PC-3 (cell line): ENCODE results near the gene RASAL1. TPM values are rescaled to one million over a fixed set of nuclear protein-coding genes. Genes with fewer than 3 reads are reported as not detected.

Experiments
- ATAC-seq: fragments of 200-7000 bp; cut with Tn5 transposase; 2 replicates; pipeline ENCODE4 v1.9.1; 2020; ENCODE audit warnings: mild to moderate bottlenecking, moderate library complexity
- BruUV-seq: library from RNA; stranded (reverse); fragments of 400-500 nt; replicated peaks from 2 replicates; lab custom pipeline; 2021; lab: Mats Ljungman, UMichigan
- CTCF ChIA-PET: fragments of 300-600 bp; sonication (Branson Sonifier 250); formaldehyde crosslinking; loops from one replicate; lab custom pipeline; 2022; ENCODE audit warnings: antibody characterized with exemption; lab: Charles Lee
- POLR2A ChIA-PET: fragments of 300-600 bp; sonication (Branson Sonifier 250); formaldehyde crosslinking; loops from one replicate; lab custom pipeline; 2022; ENCODE audit warnings: antibody characterized with exemption; ENCODE audit not compliant: unreplicated experiment; lab: Charles Lee
- DNase-seq: peaks from one replicate; pipeline ENCODE4 v3.0.0-alpha.2; 2015
- H2AFZ ChIP-seq: fragments of 300-600 bp; sonication (generic); 2 replicates; pipeline ENCODE4 v1.6.0; 2016; ENCODE audit warnings: antibody characterized with exemption, low read length
- H3F3A ChIP-seq: fragments of 300-600 bp; sonication (generic); one replicate; pipeline ENCODE4 v1.6.0; 2017; ENCODE audit warnings: antibody characterized with exemption, low read length, control low read depth, mild to moderate bottlenecking; ENCODE audit not compliant: unreplicated experiment
- H3K27ac ChIP-seq: fragments of 300-600 bp; sonication (generic); 2 replicates; pipeline ENCODE4 v1.5.1; 2016; ENCODE audit warnings: mild to moderate bottlenecking, low read length
- H3K27me3 ChIP-seq: fragments of 300-600 bp; sonication (generic); 2 replicates; pipeline ENCODE4 v1.6.1; 2016; ENCODE audit warnings: low read length, mixed read lengths
- H3K36me3 ChIP-seq: fragments of 300-600 bp; sonication (generic); 2 replicates; pipeline ENCODE4 v1.6.1; 2016; ENCODE audit warnings: low read depth, mixed run types, low read length, mixed read lengths
- H3K4me1 ChIP-seq: fragments of 300-600 bp; sonication (generic); 2 replicates; pipeline ENCODE4 v1.5.1; 2016; ENCODE audit warnings: low read length; ENCODE audit not compliant: insufficient read depth
- H3K4me2 ChIP-seq: fragments of 300-600 bp; sonication (generic); 2 replicates; pipeline ENCODE4 v1.6.0; 2016; ENCODE audit warnings: low read length
- H3K4me3 ChIP-seq: fragments of 300-600 bp; sonication (generic); 2 replicates; pipeline ENCODE4 v1.5.1; 2016; ENCODE audit warnings: mild to moderate bottlenecking, low read length, mixed read lengths
- H3K79me2 ChIP-seq: fragments of 300-600 bp; sonication (generic); 2 replicates; pipeline ENCODE4 v1.6.1; 2017; ENCODE audit warnings: low read length, mixed read lengths
- H3K9ac ChIP-seq: fragments of 300-600 bp; sonication (generic); 2 replicates; pipeline ENCODE4 v1.6.0; 2016; ENCODE audit warnings: mild to moderate bottlenecking, low read length
- H3K9me2 ChIP-seq: fragments of 300-600 bp; sonication (generic); replicated peaks from 2 replicates; pipeline ENCODE4 v1.6.1; 2016; ENCODE audit warnings: mixed run types, low read length, mixed read lengths
- H3K9me3 ChIP-seq: fragments of 300-600 bp; sonication (generic); 2 replicates; pipeline ENCODE4 v1.6.1; 2016; ENCODE audit warnings: low read length, mixed read lengths
- H4K20me1 ChIP-seq: fragments of 300-600 bp; sonication (generic); 2 replicates; pipeline ENCODE4 v1.6.1; 2016; ENCODE audit warnings: low read length, mixed read lengths
- CTCF ChIP-seq: fragments of 300-600 bp; sonication (generic); conservative IDR thresholded peaks from 2 replicates; pipeline ENCODE4 v1.5.1; 2017; ENCODE audit warnings: antibody characterized with exemption, low read depth, mild to moderate bottlenecking, low read length
- EZH2 ChIP-seq: fragments of 300-600 bp; sonication (generic); IDR thresholded peaks from one replicate; pipeline ENCODE4 v1.6.1; 2017; ENCODE audit warnings: antibody characterized with exemption, mild to moderate bottlenecking, low read length; ENCODE audit not compliant: unreplicated experiment
- EZH2phosphoT487 ChIP-seq: fragments of 300-600 bp; sonication (generic); IDR thresholded peaks from 2 replicates; pipeline ENCODE4 v1.6.1; 2018; ENCODE audit warnings: mild to moderate bottlenecking, antibody characterized with exemption, low read length, borderline replicate concordance
- intact Hi-C: fragments of 100-400 bp; cut with micrococcal nuclease; formaldehyde crosslinking; loops from 2 replicates; pipeline ENCODE4 v1.9.0; 2023
- total RNA-seq: library from RNA; depleted of rRNA; stranded (reverse); fragments of >200 nt; gene quantifications from 2 replicates; pipeline ENCODE4 v1.2.3, GENCODE V29; 2014

RASAL1 gene
- total RNA-seq, 1 experiment from 2014 or later = 0.66 TPM

- Histone ChIP-seq H3F3A (no peaks in the 10 kb centered on the region), H2AFZ (no peak overlapping the region), H3K4me2 (no peak overlapping the region), H3K9me3 (no peaks in the 10 kb centered on the region), H3K4me1 (no peaks in the 10 kb centered on the region), H3K79me2 (no peaks in the 10 kb centered on the region), H4K20me1 (no peaks in the 10 kb centered on the region), H3K9me2 (no peaks in the 10 kb centered on the region), H3K9ac (no peak overlapping the region), H3K27ac (no peak overlapping the region), H3K36me3 (no peaks in the 10 kb centered on the region), H3K27me3 (no peaks in the 10 kb centered on the region), H3K4me3 (no peak overlapping the region)
- no peak for DNase-seq
- intact Hi-C loops = no loop called here
- ChIA-PET POLR2A (no interaction called here), CTCF (no interaction called here)
- BruUV-seq = no TSS peak
- TF ChIP-seq EZH2 (no peak), CTCF (no peak), EZH2phosphoT487 (no peak)
- no peak for ATAC-seq
Observed at GRCh38 chr12:113077859-113078255, 57.7 kb downstream of the RASAL1 start.

GRCh38 chr12:113077057-113077858 is 58.3 kb downstream of the RASAL1 start:
- DNase-seq = no peak
- no peaks in the 10 kb centered on the region for H3K27me3 ChIP-seq
- no peak overlapping the region for H3K4me2 ChIP-seq
- no peak overlapping the region for H3K4me3 ChIP-seq
- no peaks in the 10 kb centered on the region for H3K36me3 ChIP-seq
- no peak overlapping the region for H3K27ac ChIP-seq
- no peak overlapping the region for H3K9ac ChIP-seq
- H3F3A ChIP-seq = no peaks in the 10 kb centered on the region
- H3K79me2 ChIP-seq = no peaks in the 10 kb centered on the region
- POLR2A ChIA-PET = no interaction called here
- no peaks in the 10 kb centered on the region for H4K20me1 ChIP-seq
- peaks cover 2% of the 10 kb centered on the region; the same call in 1 of the 2 replicates for H3K4me1 ChIP-seq
- intact Hi-C loops = no loop called here
- no peak overlapping the region for H2AFZ ChIP-seq
- ATAC-seq = no peak
- TF ChIP-seq CTCF (no peak), EZH2phosphoT487 (no peak), EZH2 (no peak)
- no peaks in the 10 kb centered on the region for H3K9me3 ChIP-seq
- H3K9me2 ChIP-seq = no peaks in the 10 kb centered on the region
- no TSS peak for BruUV-seq
- CTCF ChIA-PET = no interaction called here

- H3K4me3 ChIP-seq = no peak overlapping the region
- H3K4me2 ChIP-seq = no peak overlapping the region
- BruUV-seq = no TSS peak
- no peaks in the 10 kb centered on the region for H3K27me3 ChIP-seq
- H3K9me2 ChIP-seq = no peaks in the 10 kb centered on the region
- no peaks in the 10 kb centered on the region for H3K79me2 ChIP-seq
- no peak for DNase-seq
- ChIA-PET POLR2A (no interaction called here), CTCF (no interaction called here)
- no peak for ATAC-seq
- H3F3A ChIP-seq = no peaks in the 10 kb centered on the region
- H3K27ac ChIP-seq = no peak overlapping the region
- H3K4me1 ChIP-seq = peaks cover 7% of the 10 kb centered on the region
- intact Hi-C loops = no loop called here
- no peaks in the 10 kb centered on the region for H3K9me3 ChIP-seq
- TF ChIP-seq CTCF (no peak), EZH2 (no peak), EZH2phosphoT487 (no peak)
- H2AFZ ChIP-seq = no peak overlapping the region
- H3K36me3 ChIP-seq = no peaks in the 10 kb centered on the region
- H4K20me1 ChIP-seq = no peaks in the 10 kb centered on the region
- no peak overlapping the region for H3K9ac ChIP-seq
Observed at GRCh38 chr12:113075137-113075683, 60.4 kb downstream of the RASAL1 start.
